Stimulated activated CD8-positive, alpha-beta memory T cell treated with anti-CD3 and anti-CD28 coated beads, Interleukin-7, amount 100 ng/mL, for 24 hours (primary cell): ENCODE measurements around the gene ARL14.
"Not testable (repeated sequence)": the region's sequence is repeated elsewhere in the genome, so short reads cannot be mapped to it uniquely, and the experiment has no call there.

Experiments
- DNase-seq: peaks from one replicate; pipeline ENCODE4 v3.0.0-alpha.2; 2020; ENCODE audit warnings: low read depth

Gene ARL14

DNA sequence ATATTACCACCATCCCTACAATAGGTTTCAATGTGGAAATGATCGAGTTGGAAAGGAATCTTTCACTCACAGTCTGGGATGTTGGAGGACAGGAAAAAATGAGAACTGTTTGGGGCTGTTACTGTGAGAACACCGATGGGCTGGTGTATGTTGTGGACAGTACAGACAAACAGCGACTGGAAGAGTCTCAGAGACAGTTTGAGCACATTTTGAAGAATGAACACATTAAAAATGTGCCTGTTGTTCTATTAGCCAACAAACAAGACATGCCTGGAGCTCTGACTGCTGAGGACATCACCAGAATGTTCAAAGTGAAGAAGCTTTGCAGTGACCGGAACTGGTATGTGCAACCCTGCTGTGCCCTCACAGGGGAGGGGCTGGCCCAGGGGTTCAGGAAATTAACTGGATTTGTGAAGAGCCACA is 510 bp downstream of the ARL14 start:
- no peak for DNase-seq

DNA sequence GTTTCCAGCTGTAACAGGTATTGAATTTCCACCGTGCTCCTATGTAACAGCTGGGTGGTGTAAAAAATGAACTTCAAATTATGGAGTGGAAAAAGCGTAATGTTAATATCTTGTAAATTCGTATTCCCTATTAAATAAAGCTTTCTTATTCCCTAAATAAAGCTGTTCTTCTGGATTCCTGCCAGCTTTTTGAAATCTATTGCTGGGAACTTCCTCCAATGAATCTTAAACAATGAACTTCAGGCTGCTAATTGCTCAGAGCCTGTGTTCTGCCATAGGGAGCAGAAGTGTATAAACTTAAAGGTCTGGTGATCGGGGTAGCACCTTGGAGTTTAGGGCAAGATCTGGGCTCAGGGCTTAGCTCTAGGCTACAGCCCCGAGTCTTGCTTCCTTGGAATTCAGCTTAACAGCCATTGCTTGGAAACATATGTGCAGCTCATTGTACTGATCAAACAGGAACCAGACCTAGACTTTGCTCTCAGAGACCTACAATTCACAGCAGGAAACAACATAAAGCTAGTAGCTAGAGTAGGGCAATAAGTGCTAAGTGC is 1.4 kb downstream of the ARL14 start:
- DNase-seq: no peak

DNA sequence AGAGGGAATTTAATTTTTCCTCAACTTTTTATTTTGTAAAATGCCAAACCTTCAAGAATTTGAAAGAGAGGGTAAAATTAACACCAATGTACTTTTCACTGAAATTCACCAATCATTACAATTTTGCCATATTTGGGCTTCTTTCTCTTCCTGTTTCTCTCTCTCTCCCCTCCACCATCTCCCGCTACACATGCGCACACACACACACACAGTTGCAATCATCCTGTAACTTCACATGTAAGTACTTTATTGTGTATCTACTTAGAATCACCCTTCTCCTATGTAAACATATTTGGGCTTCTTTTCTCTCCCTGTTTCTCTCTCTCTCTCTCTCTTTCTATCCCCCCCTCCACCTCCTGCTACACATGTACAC is 7.4 kb downstream of the ARL14 start:
- no peak for DNase-seq

DNA sequence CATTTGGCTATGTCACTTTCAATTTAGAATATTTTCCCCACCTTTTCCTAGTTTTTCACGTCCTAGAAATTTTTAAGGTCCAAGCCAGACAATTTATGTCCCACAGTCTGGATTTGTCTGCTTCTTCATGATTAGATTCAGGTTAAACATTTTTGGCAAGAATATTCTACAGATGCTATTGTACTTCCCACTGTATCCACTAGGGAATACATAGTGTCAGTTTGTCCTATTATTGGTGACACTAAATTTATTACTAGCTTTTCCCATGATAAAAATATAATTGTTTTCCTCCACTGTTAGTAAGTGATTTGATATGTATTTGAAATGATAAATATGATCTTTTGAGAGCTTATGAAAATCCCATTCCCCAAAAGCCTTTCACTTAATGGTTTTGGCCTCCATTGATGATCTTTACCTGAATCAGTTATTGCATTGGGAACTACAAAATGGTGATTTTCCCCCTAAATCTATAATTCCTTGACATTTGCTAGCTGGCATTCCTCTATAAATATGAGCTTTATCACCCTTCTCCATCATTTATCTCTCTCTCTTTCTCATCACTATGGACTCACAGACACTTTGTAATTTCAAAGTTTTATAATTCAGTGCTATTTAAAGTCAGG is 8.3 kb downstream of the ARL14 start:
- DNase-seq: no peak

DNA sequence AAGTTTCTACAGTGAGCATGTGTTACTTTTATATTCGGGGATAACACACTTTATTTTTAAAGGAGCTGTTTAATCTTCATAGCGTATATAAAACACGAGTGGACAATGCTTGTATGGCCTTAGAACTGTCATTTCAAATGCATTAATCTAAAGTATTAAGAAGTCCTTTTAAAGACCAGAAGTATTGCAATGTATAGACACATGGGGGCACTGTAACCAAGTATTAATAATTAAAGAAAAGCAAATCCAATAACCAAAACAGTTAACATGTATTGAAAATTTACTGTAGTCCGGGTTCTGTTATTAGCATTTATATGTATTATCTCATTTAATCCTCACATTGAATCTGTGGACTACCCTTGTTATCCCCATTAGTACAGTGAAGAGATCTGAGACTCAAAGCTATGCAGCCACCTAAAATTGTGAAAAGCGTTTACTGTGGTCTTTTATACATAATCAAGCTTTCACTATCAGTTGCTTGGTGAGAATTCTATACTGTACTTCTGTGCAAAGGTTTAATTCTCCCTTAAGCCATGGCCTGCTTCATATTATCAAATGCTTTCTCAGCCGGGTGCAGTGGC is 10.1 kb downstream of the ARL14 start:
- no peak for DNase-seq

DNA sequence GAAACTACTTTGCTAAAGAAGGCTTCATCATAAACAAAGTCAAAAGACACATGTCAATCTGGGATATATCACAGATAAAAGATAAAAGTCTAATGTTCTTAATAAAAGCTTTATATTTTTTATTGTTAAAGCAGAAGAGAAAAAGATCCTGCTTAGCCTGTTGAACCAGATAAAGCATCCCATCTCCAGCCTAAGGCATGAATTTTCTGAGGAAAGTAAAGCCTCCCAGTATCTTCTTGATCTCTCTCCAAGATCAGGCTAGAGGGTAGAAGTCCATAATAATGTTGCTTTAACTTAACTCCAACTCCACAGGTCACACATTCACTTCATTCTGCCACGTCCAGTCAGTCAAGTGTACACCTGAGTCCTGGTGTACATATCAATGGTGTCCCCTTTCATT is 14.2 kb downstream of the ARL14 start:
- DNase-seq: no peak

- no peak for DNase-seq
These were observed 15.0 kb downstream of the ARL14 start for GRCh38 chr3:160691962-160692361.

- no peak for DNase-seq
These were observed 16.2 kb downstream of the ARL14 start for GRCh38 chr3:160693191-160693590.

GRCh38 chr3:160694345-160694744 is 17.4 kb downstream of the ARL14 start:
- no peak for DNase-seq

- DNase-seq: no peak
These were observed 18.0 kb downstream of the ARL14 start for GRCh38 chr3:160695003-160695402.

GRCh38 chr3:160695915-160696327 is 19.0 kb downstream of the ARL14 start:
- DNase-seq: no peak

GRCh38 chr3:160697637-160698380 is 20.8 kb downstream of the ARL14 start:
- DNase-seq: no peak

DNA sequence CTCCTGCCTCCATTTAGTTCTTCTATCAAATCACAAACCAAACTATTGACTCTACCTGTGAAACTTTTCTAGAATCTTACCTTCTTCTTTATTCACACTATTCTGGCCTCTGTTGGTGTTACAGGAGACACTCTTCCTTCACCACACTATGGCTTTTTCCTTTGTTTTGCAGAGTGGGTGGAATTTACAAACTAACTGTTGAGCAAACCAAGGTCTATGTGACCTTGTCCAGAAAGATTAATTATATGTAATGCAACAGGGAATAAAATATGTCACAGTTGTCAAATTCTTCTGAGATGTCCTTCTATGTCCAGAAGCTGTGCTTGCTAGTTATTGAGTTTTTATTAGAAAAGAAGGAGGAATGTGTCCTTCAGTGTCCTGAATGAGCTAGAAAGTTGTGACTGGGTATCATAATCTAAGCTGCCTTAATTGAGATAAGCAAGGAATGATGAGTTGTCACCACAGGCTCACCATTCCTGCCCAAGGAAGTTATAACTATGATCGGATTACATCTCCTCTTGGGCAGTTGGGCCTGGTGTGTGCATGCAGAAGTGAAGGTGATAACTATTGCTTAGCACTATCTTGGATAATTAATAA is 21.7 kb downstream of the ARL14 start:
- DNase-seq: no peak

GRCh38 chr3:160701490-160701889 is 24.5 kb downstream of the ARL14 start:
- no peak for DNase-seq

- DNase-seq: no peak
These were observed 25.3 kb downstream of the ARL14 start for GRCh38 chr3:160702290-160702689.

- DNase-seq: no peak
These were observed 27.0 kb downstream of the ARL14 start for GRCh38 chr3:160703974-160704373.

DNA sequence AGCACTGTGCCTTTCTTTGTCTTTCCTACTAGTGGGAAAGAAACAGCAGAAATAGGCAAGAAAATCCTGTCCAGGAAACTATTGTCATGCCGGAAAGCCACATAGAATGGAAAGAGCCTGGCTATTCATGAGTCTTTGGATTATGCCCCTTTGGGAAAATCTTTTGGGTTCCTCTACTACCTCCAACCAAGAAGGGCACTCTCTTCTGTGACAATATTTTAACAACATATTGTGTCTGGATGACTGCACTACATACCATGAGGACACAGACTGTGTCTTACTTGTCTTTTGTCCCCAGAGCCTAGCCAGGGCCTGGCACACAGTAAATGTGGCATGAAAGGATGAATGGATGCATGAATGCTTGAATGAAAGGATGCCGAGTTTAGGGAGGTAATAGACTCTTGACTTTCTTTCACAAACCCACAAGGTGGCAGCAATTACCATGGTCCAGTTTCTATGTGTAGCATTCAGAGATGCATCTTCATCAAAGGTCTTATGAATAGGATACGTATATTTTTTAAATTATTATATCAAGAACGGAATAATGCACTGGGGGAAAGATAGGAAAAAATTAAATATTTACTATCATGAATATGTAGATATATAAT is 30.3 kb downstream of the ARL14 start:
- DNase-seq: no peak

- DNase-seq: no peak
These were observed 32.7 kb downstream of the ARL14 start for GRCh38 chr3:160709477-160710182.

GRCh38 chr3:160713144-160713543 is 36.2 kb downstream of the ARL14 start:
- DNase-seq: not testable (repeated sequence)

DNA sequence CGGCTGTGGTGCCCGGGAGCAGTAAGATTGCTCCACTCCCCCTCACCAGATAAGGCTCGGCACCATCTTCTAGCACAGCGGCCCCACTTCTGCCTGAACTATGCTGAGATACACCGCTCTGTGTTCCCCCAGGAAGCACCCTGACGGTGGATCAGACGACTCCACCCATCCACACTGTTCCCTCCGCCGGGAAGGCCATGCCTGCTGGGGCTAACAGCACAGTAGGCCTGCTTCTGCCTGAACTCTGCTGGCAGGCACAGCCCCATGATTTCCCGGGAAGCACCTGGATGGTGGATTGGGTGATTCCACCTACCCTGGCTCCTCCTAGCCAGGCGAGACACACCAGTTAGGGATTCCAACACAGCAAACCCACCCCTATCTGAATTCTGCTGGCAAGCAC is 42.8 kb downstream of the ARL14 start:
- no peak for DNase-seq

DNA sequence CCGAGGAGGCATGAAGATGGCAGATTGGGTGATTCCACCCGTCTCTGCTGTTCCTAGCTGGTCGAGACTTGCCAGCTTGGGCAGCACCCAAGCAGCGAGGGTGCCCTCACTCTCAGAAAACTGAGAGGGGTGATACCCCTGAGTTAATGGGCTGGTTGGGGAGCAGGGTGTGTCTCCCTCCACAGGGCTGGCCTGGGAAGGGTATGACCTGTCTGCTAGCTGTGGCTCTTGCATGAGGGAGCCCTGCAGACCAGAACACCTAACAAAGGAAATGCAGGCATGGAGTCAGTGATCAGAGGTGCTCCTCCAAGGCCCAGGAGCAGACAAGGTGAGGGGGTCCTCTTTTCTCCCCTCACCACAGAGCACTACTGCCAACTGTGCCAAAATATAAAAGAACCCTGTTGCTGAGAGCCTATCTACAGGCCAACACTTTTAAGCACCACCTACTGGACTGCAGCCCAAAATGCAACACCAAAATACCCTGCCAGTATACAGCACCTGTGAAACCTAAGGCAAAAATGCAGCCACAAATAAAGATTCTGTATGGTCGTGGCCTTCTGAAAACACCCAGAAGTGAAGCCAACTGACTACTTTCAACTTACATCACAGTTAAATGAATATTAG is 43.3 kb downstream of the ARL14 start:
- no peak for DNase-seq
